Caco-2 (cell line): ENCODE data around the gene TBX5. TPM values are rescaled to one million over a fixed set of nuclear protein-coding genes. Genes with fewer than 3 reads are reported as not detected.

Source experiments
- BruUV-seq: library from RNA; stranded (reverse); fragments of 400-500 nt; replicated peaks from 2 replicates; lab custom pipeline; 2021; lab: Mats Ljungman, UMichigan
- CTCF ChIA-PET: fragments of 300-600 bp; sonication (Branson Sonifier 250); formaldehyde crosslinking; loops from one replicate; lab custom pipeline; 2022; ENCODE audit warnings: antibody characterized with exemption; lab: Charles Lee
- POLR2A ChIA-PET: fragments of 300-600 bp; sonication (Branson Sonifier 250); formaldehyde crosslinking; loops from one replicate; lab custom pipeline; 2022; ENCODE audit warnings: antibody characterized with exemption; lab: Charles Lee
- DNase-seq, 2 experiments: peaks; one replicate each; pipeline versions ENCODE4 v3.0.0 to v3.0.0-alpha.2; 2020 to 2022
- H3K27me3 ChIP-seq: replicated peaks from 2 replicates; pipeline ENCODE4 v1.6.0; 2011; ENCODE audit warnings: low read length; ENCODE audit not compliant: control insufficient read depth, insufficient read depth
- H3K36me3 ChIP-seq: 2 replicates; pipeline ENCODE4 v1.5.1; 2011; ENCODE audit warnings: low read length; ENCODE audit not compliant: control insufficient read depth, insufficient read depth
- H3K4me1 ChIP-seq: fragments of 250-450 bp; sonication (Bioruptor Pico); 2 replicates; pipeline ENCODE4 v1.5.1; 2020; ENCODE audit warnings: mild to moderate bottlenecking
- H3K4me3 ChIP-seq: 2 replicates; pipeline ENCODE4 v1.5.1; 2011; ENCODE audit warnings: low read depth, mild to moderate bottlenecking, control low read depth, low read length
- H3K9me3 ChIP-seq: fragments of 250-450 bp; sonication (Bioruptor Pico); 2 replicates; pipeline ENCODE4 v1.5.1; 2020; ENCODE audit warnings: mild to moderate bottlenecking, moderate library complexity
- H3K27ac Mint-ChIP-seq: one replicate; pipeline ENCODE4 v1.8.0; 2022; ENCODE audit warnings: mixed read lengths; ENCODE audit not compliant: unreplicated experiment
- H3K27me3 Mint-ChIP-seq: one replicate; pipeline ENCODE4 v1.8.0; 2022; ENCODE audit warnings: mixed read lengths; ENCODE audit not compliant: insufficient read depth, unreplicated experiment
- H3K36me3 Mint-ChIP-seq: one replicate; pipeline ENCODE4 v1.8.0; 2022; ENCODE audit warnings: mild to moderate bottlenecking, mixed read lengths; ENCODE audit not compliant: insufficient read depth, unreplicated experiment
- H3K4me1 Mint-ChIP-seq: one replicate; pipeline ENCODE4 v1.8.0; 2022; ENCODE audit warnings: low read depth, mixed read lengths; ENCODE audit not compliant: unreplicated experiment
- H3K4me3 Mint-ChIP-seq: one replicate; pipeline ENCODE4 v1.8.0; 2022; ENCODE audit warnings: mild to moderate bottlenecking, moderate library complexity, mixed read lengths; ENCODE audit not compliant: unreplicated experiment
- H3K9me3 Mint-ChIP-seq: one replicate; pipeline ENCODE4 v1.8.0; 2022; ENCODE audit warnings: mixed read lengths; ENCODE audit not compliant: unreplicated experiment
- CTCF ChIP-seq, 2 experiments: fragments of 200-600 bp in 1 of 2; IDR thresholded peaks; 1 replicate in 1 of 2; 2 replicates in 1 of 2; pipeline versions ENCODE4 v1.5.1 to v1.8.0; 2011 to 2022; ENCODE audit warnings: antibody characterized with exemption in 1 of 2, control low read depth in 1 of 2, inconsistent platforms in 1 of 2, low read depth in 1 of 2, low read length in 1 of 2, mild to moderate bottlenecking in 1 of 2, moderate library complexity in 1 of 2; ENCODE audit not compliant: insufficient read depth in 1 of 2, severe bottlenecking in 1 of 2, unreplicated experiment in 1 of 2
- intact Hi-C: fragments of 100-400 bp; cut with micrococcal nuclease; formaldehyde crosslinking; loops from one replicate; pipeline ENCODE4 v1.10.0; 2022; ENCODE audit not compliant: unreplicated experiment
- total RNA-seq: library from RNA; stranded (reverse); gene quantifications from 2 replicates; pipeline ENCODE4 v1.2.3, GENCODE V29; 2022

Gene TBX5
- total RNA-seq, 1 experiment from 2014 or later = not detected

DNA sequence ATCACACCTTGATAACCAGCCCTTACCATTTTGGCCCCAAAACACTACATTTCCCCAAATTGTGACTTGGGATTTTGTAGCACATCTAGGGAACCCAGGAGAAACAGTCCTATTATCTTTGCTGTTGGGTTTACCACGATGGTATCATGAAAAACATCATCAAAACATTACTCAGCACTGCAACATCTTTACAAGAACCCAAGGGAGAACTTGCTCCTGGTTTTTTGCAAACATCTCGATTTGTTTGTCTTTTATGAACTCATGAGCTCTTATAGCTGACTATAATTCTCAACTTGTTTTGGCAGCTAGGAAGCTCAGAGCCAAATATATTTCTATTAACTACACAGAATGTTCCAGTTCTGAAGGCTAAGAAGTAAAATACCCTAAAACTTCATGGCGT, 65.7 kb downstream of the TBX5 start:
- no peaks in the 10 kb centered on the region for H3K4me1 Mint-ChIP-seq
- peaks cover 12% of the 10 kb centered on the region for H3K27me3 Mint-ChIP-seq
- BruUV-seq = no TSS peak
- CTCF ChIA-PET = no interaction called here
- no peaks in the 10 kb centered on the region for H3K4me1 ChIP-seq
- intact Hi-C loops = no loop called here
- TF ChIP-seq CTCF (IDR thresholded peaks at IDR 0.05; ENCODE audit: insufficient read depth in 1 of 2, low read depth in 1 of 2, low read length in 1 of 2, severe bottlenecking in 1 of 2, unreplicated experiment in 1 of 2) = no peak
- no peaks in the 10 kb centered on the region for H3K36me3 Mint-ChIP-seq
- DNase-seq = no peak
- H3K4me3 ChIP-seq = no peak overlapping the region
- H3K9me3 Mint-ChIP-seq = no peaks in the 10 kb centered on the region
- H3K27me3 ChIP-seq = no peaks in the 10 kb centered on the region; the same call in 1 of the 2 replicates
- POLR2A ChIA-PET = no interaction called here
- no peaks in the 10 kb centered on the region for H3K36me3 ChIP-seq
- no peak overlapping the region for H3K4me3 Mint-ChIP-seq
- H3K27ac Mint-ChIP-seq = no peak overlapping the region
- no peaks in the 10 kb centered on the region for H3K9me3 ChIP-seq

DNA sequence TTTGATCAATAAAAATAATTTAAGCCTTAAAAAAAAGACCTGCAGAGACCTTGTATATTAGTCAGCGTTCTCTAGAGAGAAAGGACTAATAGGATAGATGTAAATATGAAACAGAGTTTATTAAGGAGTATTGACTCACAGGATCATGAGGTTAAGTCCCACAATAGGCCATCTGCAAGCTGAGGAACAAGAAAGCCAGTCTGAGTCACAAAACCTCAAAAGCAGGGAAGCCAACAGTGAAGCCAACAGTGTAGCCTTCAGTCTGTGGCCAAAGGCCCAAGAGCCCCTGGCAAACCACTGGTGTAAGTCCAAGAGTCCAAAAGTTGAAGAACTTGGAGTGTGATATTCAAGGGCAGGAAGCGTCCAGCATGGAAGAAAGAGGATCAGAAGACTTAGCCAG, 66.3 kb downstream of the TBX5 start:
- H3K9me3 ChIP-seq = no peaks in the 10 kb centered on the region
- BruUV-seq = no TSS peak
- H3K9me3 Mint-ChIP-seq = no peaks in the 10 kb centered on the region
- TF ChIP-seq CTCF (IDR thresholded peaks at IDR 0.05; ENCODE audit: insufficient read depth in 1 of 2, low read depth in 1 of 2, low read length in 1 of 2, severe bottlenecking in 1 of 2, unreplicated experiment in 1 of 2) = no peak
- ChIA-PET CTCF (no interaction called here), POLR2A (no interaction called here)
- no peaks in the 10 kb centered on the region for H3K36me3 ChIP-seq
- H3K27me3 ChIP-seq = no peaks in the 10 kb centered on the region; the same call in 1 of the 2 replicates
- no peak overlapping the region for H3K4me3 Mint-ChIP-seq
- no peaks in the 10 kb centered on the region for H3K4me1 Mint-ChIP-seq
- no peak overlapping the region for H3K27ac Mint-ChIP-seq
- intact Hi-C loops = no loop called here
- no peak for DNase-seq
- H3K36me3 Mint-ChIP-seq = no peaks in the 10 kb centered on the region
- H3K4me3 ChIP-seq = no peak overlapping the region
- peaks cover 13% of the 10 kb centered on the region for H3K27me3 Mint-ChIP-seq
- no peaks in the 10 kb centered on the region for H3K4me1 ChIP-seq

GRCh38 chr12:114335607-114336006, 70.3 kb downstream of the TBX5 start:
- CTCF ChIA-PET = no interaction called here

More at GRCh38 chr12:114335607-114336006, 70.3 kb downstream of the TBX5 start:
- H3K4me1 Mint-ChIP-seq = no peaks in the 10 kb centered on the region
- no peaks in the 10 kb centered on the region for H3K9me3 Mint-ChIP-seq
- POLR2A ChIA-PET = no interaction called here
- no peak overlapping the region for H3K27ac Mint-ChIP-seq
- no peak for TF ChIP-seq CTCF (IDR thresholded peaks at IDR 0.05; ENCODE audit: insufficient read depth in 1 of 2, low read depth in 1 of 2, low read length in 1 of 2, severe bottlenecking in 1 of 2, unreplicated experiment in 1 of 2)
- Histone ChIP-seq H3K4me1 (no peaks in the 10 kb centered on the region), H3K27me3 (no peaks in the 10 kb centered on the region; the same call in 1 of the 2 replicates), H3K4me3 (no peak overlapping the region), H3K9me3 (no peaks in the 10 kb centered on the region), H3K36me3 (no peaks in the 10 kb centered on the region)
- intact Hi-C loops = no loop called here
- no peaks in the 10 kb centered on the region for H3K36me3 Mint-ChIP-seq
- no peak overlapping the region for H3K4me3 Mint-ChIP-seq
- DNase-seq = no peak
- BruUV-seq = no TSS peak
- peaks cover 16% of the 10 kb centered on the region for H3K27me3 Mint-ChIP-seq
